NOMO-1 treated with dmso at 0.1 percent for 144 hours (cell line): Measurements from ENCODE around the gene EIF4G3.
"Not testable (repeated sequence)": the region's sequence is repeated elsewhere in the genome, so short reads cannot be mapped to it uniquely, and the experiment has no call there.

Experiments
- DNase-seq: peaks from one replicate; lab custom pipeline; 2025; ENCODE audit not compliant: unreplicated experiment; lab: John Stamatoyannopoulos, UW

Gene EIF4G3

GRCh38 chr1:21176586-21177555, at the start of gene EIF4G3:
Gene EIF4G3, minus strand, starts transcription at chr1:21176897. Its CDS starts 174,155 bp downstream, at chr1:21002742.
- DNase-seq: peak; percentile 95

- no peak for DNase-seq
These were observed 48.4 kb upstream of the EIF4G3 start for GRCh38 chr1:21225065-21225464.

- DNase-seq: no peak
These were observed 44.1 kb upstream of the EIF4G3 start for GRCh38 chr1:21220815-21221214.

GRCh38 chr1:21219674-21220073, 43.0 kb upstream of the EIF4G3 start:
- DNase-seq: no peak

- no peak for DNase-seq
These were observed 41.3 kb upstream of the EIF4G3 start for GRCh38 chr1:21217812-21218596.

GRCh38 chr1:21216835-21217811, 40.4 kb upstream of the EIF4G3 start:
- DNase-seq: no peak

- DNase-seq: no peak
These were observed 35.4 kb upstream of the EIF4G3 start for GRCh38 chr1:21212126-21212525.

- DNase-seq: not testable (repeated sequence)
These were observed 31.5 kb upstream of the EIF4G3 start for GRCh38 chr1:21208137-21208700.

GRCh38 chr1:21206117-21206516, 29.4 kb upstream of the EIF4G3 start:
- DNase-seq: no peak

GRCh38 chr1:21205416-21205815, 28.7 kb upstream of the EIF4G3 start:
- DNase-seq: no peak

GRCh38 chr1:21201650-21202049, 25.0 kb upstream of the EIF4G3 start:
- no peak for DNase-seq

GRCh38 chr1:21201238-21201637, 24.5 kb upstream of the EIF4G3 start:
- not testable (repeated sequence) for DNase-seq

GRCh38 chr1:21200767-21201166, 24.1 kb upstream of the EIF4G3 start:
- DNase-seq: no peak

GRCh38 chr1:21198929-21199328, 22.2 kb upstream of the EIF4G3 start:
- DNase-seq: no peak

- DNase-seq: no peak
These were observed 16.2 kb upstream of the EIF4G3 start for GRCh38 chr1:21192871-21193270.

- no peak for DNase-seq
These were observed 15.6 kb upstream of the EIF4G3 start for GRCh38 chr1:21192284-21192683.

- DNase-seq: not testable (repeated sequence)
These were observed 14.1 kb upstream of the EIF4G3 start for GRCh38 chr1:21190771-21191170.

GRCh38 chr1:21189906-21190500, 13.3 kb upstream of the EIF4G3 start:
- no peak for DNase-seq

- DNase-seq: no peak
These were observed 12.7 kb upstream of the EIF4G3 start for GRCh38 chr1:21189421-21189820.

- DNase-seq: no peak
These were observed 11.5 kb upstream of the EIF4G3 start for GRCh38 chr1:21188235-21188634.
